Spleen (tissue), 7 donors: ENCODE results near the gene JAKMIP1.

ENCODE experiments used
- CTCF ChIP-seq, 11 experiments: fragments of 200-600 bp in 7 of 11; fragments of 450-650 bp in 4 of 11; sonication (generic) in 4 of 11; IDR thresholded peaks in 8 of 11; conservative IDR thresholded peaks in 3 of 11; 1 replicate in 7 of 11; 2 replicates in 4 of 11; pipeline versions ENCODE4 v1.4.0 to v1.8.0; 2016 to 2021; ENCODE audit warnings: antibody characterized with exemption in 11 of 11, inconsistent platforms in 4 of 11, mild to moderate bottlenecking in 1 of 11
- POLR2A ChIP-seq, 3 donors: fragments of 450-650 bp; IDR thresholded peaks; one replicate each; pipeline ENCODE4 v1.5.1; 2017; ENCODE audit warnings: antibody characterized with exemption in 3 of 3, mild to moderate bottlenecking in 1 of 3
- POLR2AphosphoS5 ChIP-seq, 3 donors: sonication (generic); formaldehyde crosslinking; IDR thresholded peaks; one replicate each; pipeline ENCODE4 v1.5.1; 2017; ENCODE audit warnings: antibody characterized with exemption in 3 of 3
- donor health status: DM: no; HTN: no; CAD: no; lungs with moderate emphysema.
- donor health status: DM: no; HTN: no; CAD: no.
- donor health status: DM: no; HTN: no; CAD: no.

GRCh38 chr4:5976921-5977320, 223.4 kb downstream of the JAKMIP1 start:
- no peak for TF ChIP-seq CTCF (IDR thresholded peaks at IDR 0.05 in 8 of 11, conservative IDR thresholded peaks at IDR 0.05 in 3 of 11)
- no peak for TF ChIP-seq POLR2A (IDR thresholded peaks at IDR 0.05)
- TF ChIP-seq POLR2AphosphoS5 (IDR thresholded peaks at IDR 0.05) = no peak
